ENCODE results near the gene STAT5B.
A peak's percentile ranks its signal among the peaks of the same experiment; 100 is the strongest.
"Not testable (repeated sequence)": the region's sequence is repeated elsewhere in the genome, so short reads cannot be mapped to it uniquely, and the experiment has no call there.

The STAT5B gene

DNA sequence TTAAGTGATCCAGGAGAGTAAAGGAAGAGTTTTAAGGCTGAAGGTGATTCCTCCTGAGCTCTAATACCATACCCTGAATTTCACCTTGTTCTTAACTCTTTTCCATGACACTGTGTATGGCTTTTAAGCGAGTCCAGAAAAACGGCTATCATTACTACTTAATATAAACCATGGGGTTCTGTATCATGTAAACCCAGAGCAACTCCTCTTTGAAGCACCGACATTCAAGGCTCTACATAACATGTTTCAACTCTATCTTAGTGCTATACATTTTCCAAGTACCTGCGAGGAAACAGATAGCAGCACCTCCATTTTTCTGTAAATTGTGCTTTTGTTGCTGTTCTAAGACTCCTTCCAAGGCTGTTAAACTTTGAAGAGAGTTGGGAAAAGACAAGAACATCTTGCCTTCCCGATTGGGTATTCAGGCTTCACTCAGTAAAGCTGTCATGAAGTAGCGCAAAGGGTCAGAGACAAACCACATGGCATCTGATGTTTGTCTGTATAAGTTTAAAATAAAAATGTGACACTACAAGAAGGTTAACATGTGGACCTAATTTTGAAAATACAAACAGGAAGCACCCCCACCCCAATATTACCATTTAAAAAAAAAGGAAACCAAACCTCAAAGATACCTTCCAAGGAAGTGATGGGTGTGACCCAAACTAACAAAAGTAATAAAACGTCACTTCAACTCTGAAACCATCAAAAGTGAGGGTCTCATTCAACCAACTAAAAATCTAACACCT is 3.9 kb downstream of the STAT5B start:
- Mint-ChIP-seq H3K36me3 (peaks cover 4 to 15% of the 10 kb centered on the region in 2 donors), H3K4me1 (peaks cover 39 to 63% of the 10 kb centered on the region in 2 donors), H3K27me3 (no peaks in the 10 kb centered on the region), H3K27ac (no peak overlapping the region), H3K4me3 (peak overlapping the region in 1 of 2 donors; percentile 25), H3K9me3 (no peaks in the 10 kb centered on the region)
- DNase-seq (no peak), ATAC-seq (replicated peaks) (no peak)

DNA sequence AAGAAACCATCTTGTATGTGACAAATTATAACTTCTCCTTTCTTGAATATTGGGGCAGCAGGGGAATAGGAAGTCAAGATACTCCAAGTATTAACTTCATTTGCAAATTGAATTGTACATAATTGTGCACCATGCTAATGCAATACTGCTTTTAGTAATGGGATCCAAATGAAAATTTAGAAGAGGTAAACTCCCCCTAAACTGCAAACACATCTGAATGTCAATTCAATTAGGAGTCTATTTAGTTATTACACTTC is 4.5 kb downstream of the STAT5B start:
- H3K4me3 Mint-ChIP-seq, result no peak overlapping the region
- H3K27ac Mint-ChIP-seq, result no peak overlapping the region
- ATAC-seq (replicated peaks), result no peak
- peaks cover 4 to 11% of the 10 kb centered on the region in 2 donors for H3K36me3 Mint-ChIP-seq
- no peaks in the 10 kb centered on the region for H3K27me3 Mint-ChIP-seq
- DNase-seq, result no peak
- peaks cover 36 to 61% of the 10 kb centered on the region in 2 donors for H3K4me1 Mint-ChIP-seq
- no peaks in the 10 kb centered on the region for H3K9me3 Mint-ChIP-seq

DNA sequence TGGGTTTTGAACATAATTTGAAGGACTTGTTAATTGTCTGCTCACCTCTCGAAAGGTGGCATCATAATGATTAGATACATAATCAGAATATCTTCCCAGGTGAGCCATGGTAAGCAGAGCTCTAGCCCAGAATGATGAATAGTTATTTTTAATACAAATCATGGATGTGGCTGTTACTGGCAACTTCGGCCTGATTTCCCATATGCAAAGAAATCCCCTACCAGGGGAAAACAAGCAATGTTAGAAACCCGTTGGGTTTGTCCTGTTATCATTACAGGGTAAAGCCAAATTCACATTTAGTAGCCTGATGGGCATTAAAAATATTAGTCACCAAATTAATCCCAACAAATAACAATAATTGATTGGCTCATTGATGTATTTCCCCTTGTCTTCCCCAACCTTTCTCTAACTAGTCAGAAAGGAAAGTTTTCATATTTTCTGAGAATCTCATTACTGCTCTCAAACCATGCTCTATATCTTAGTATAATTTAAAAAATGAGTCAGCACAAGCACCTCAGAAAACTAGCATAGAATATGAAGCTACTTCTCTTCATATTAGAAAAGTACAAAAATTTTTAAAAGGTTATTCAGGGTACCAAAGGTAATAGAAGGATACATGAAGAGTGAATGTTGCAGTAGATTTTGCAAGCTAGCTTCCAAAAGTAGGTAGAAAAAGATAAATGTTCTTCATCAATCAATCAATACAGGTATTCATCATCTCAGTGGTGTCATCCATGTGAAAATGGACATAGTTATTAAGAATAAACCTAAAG is 5.0 kb downstream of the STAT5B start:
- H3K27ac Mint-ChIP-seq, result no peak overlapping the region
- no peaks in the 10 kb centered on the region for H3K9me3 Mint-ChIP-seq
- peaks cover 4 to 11% of the 10 kb centered on the region in 2 donors for H3K36me3 Mint-ChIP-seq
- DNase-seq, result no peak
- no peaks in the 10 kb centered on the region for H3K27me3 Mint-ChIP-seq
- peaks cover 37 to 64% of the 10 kb centered on the region in 2 donors for H3K4me1 Mint-ChIP-seq
- ATAC-seq (replicated peaks), result no peak
- no peak overlapping the region for H3K4me3 Mint-ChIP-seq

DNA sequence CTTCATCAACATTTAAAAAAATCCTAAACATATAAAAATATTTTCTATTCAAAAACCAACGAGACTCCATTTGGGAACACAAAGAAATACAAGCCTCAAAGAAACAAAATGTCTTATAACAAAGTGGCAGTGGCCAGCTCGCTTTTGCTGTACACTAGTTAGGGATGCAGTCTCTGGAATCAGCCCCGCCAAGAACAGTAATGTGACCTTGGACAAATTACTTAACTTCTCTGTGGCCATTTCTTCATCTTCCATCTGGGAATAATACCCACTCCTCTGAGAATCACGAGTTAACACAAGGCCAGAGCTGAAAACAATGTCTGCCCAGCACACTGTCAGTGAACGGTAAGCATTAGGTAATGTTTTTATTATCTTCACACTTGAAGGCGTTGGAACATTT is 5.6 kb downstream of the STAT5B start:
- no peaks in the 10 kb centered on the region for H3K27me3 Mint-ChIP-seq
- H3K4me1 Mint-ChIP-seq, result peaks cover 37 to 63% of the 10 kb centered on the region in 2 donors
- H3K9me3 Mint-ChIP-seq, result no peaks in the 10 kb centered on the region
- H3K27ac Mint-ChIP-seq, result no peak overlapping the region
- H3K36me3 Mint-ChIP-seq, result peaks cover 4 to 11% of the 10 kb centered on the region in 2 donors
- H3K4me3 Mint-ChIP-seq, result no peak overlapping the region
- no peak for DNase-seq
- ATAC-seq (replicated peaks), result no peak

DNA sequence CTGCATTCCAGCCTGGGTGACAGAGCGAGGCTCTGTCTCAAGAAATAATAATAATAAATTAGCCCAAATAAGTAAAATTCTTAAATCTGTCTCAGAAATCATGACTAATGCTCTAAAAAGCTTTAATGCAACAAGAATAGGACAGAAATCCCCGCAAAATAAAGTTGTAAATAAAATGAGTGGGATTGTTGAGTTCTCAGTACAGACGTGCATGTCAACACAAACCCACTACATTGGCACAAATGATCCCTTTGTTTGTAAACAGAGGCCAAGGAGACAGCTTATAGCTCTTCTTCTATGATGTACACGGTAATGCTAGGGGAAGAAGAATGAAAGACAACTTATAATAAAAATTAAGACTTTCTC is 6.0 kb downstream of the STAT5B start:
- Mint-ChIP-seq H3K27ac (no peak overlapping the region), H3K9me3 (no peaks in the 10 kb centered on the region), H3K27me3 (no peaks in the 10 kb centered on the region), H3K36me3 (peaks cover 4 to 7% of the 10 kb centered on the region in 2 donors), H3K4me3 (no peak overlapping the region), H3K4me1 (peaks cover 34 to 59% of the 10 kb centered on the region in 2 donors)
- ATAC-seq (replicated peaks), result no peak
- no peak for DNase-seq

DNA sequence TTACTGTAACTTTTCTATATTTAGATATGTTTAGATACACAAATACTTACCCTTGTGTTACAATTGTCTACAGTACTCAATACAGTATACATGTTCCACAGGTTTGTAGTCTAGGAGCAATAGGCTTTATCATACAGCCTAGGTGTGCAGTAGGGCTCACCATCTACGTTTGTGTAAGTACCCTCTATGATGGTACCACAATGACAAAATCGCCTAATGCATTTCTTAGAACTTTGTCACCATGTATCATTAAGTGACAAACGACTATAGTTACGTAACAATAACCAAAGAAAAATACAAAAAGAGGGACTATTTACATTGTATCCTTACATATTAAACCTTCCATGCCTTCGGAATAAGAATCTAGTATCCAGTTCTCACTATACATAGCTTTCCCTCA is 8.0 kb downstream of the STAT5B start:
- Mint-ChIP-seq H3K9me3 (no peaks in the 10 kb centered on the region), H3K27ac (no peak overlapping the region), H3K27me3 (no peaks in the 10 kb centered on the region), H3K4me3 (no peak overlapping the region), H3K4me1 (peaks cover 21 to 43% of the 10 kb centered on the region in 2 donors), H3K36me3 (peaks cover 3 to 4% of the 10 kb centered on the region in 2 donors)
- ATAC-seq (replicated peaks), result no peak
- no peak for DNase-seq

DNA sequence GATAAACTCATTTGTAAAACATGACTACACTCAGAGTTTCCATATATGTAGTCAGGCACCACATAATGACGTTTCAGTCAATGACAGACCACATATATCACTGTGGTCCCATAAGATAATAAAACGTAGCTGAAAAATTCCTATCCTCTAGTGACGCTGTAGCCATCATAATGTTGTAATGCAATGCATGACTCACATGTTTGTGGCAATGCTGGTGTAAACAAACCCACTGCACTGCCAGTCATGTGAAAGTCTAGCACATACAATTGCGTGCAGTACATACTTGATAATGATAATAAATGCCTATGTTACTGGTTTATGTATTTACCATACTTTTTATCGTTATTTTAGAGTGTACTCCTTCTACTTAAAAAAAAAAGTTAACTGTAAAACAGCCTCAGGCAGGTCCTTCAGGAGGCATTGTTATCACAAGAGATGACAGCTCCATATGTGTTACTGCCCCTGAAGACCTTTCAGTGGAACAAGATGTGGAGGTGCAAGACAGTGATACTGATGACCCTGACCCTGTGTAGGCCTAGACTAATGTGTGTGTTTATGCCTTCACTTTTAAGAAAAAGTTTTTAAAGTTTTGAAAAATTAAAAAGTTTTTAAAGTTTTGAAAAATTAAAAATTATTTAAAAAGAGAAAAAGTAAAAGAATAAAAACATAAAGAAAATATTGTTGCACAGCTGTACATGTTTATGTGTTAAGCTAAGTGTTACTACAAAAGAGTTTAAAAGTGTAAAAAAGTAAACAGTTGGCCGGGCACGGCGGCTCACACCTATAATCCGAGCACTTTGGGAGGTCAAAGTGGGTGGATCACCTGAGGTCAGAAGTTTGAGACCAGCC is 9.0 kb downstream of the STAT5B start:
- ATAC-seq (replicated peaks) (peak in 1 of 2 donors; percentile 48), DNase-seq (no peak)
- H3K36me3 Mint-ChIP-seq, result peaks cover 3 to 4% of the 10 kb centered on the region in 2 donors
- H3K4me1 Mint-ChIP-seq, result peaks cover 14 to 34% of the 10 kb centered on the region in 2 donors
- no peaks in the 10 kb centered on the region for H3K9me3 Mint-ChIP-seq
- H3K27me3 Mint-ChIP-seq, result no peaks in the 10 kb centered on the region
- no peak overlapping the region for H3K27ac Mint-ChIP-seq
- no peak overlapping the region for H3K4me3 Mint-ChIP-seq

DNA sequence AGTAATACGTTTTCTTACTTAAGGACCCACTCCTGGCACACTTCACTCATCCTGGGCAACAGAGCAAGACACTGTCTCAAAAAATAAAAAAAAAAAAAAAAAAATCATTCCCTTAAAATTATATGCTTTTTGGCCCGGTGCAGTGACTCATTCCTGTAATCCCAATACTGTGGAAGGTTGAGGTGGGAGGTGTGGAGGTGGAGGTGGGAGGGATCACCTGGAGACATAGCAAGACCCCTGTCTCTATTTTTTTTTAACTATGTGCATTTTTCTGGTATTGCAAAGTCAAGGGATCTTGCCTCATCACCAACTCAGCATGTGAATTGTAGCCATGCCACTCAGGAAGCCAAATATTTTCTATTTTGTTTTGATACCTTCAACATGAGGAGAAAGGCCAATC is 9.7 kb downstream of the STAT5B start:
- ATAC-seq (replicated peaks) (no peak), DNase-seq (no peak)
- no peak overlapping the region for H3K4me3 Mint-ChIP-seq
- no peaks in the 10 kb centered on the region for H3K27me3 Mint-ChIP-seq
- H3K4me1 Mint-ChIP-seq, result peaks cover 8 to 27% of the 10 kb centered on the region in 2 donors
- H3K9me3 Mint-ChIP-seq, result no peaks in the 10 kb centered on the region
- H3K27ac Mint-ChIP-seq, result no peak overlapping the region
- H3K36me3 Mint-ChIP-seq, result peaks cover 3 to 4% of the 10 kb centered on the region in 2 donors

DNA sequence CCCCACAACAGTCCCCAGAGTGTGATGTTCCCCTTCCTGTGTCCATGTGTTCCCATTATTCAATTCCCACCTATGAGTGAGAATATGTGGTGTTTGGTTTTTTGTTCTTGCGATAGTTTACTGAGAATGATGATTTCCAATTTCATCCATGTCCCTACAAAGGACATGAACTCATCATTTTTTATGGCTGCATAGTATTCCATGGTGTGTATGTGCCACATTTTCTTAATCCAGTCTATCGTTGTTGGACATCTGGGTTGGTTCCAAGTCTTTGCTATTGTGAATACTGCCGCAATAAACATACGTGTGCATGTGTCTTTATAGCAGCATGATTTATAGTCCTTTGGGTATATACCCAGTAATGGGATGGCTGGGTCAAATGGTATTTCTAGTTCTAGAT is 11.8 kb downstream of the STAT5B start:
- ATAC-seq (replicated peaks); H3K27ac Mint-ChIP-seq; H3K9me3 Mint-ChIP-seq; H3K36me3 Mint-ChIP-seq; H3K27me3 Mint-ChIP-seq; H3K4me3 Mint-ChIP-seq; DNase-seq: not testable (repeated sequence)
- peaks cover 10 to 19% of the 10 kb centered on the region in 2 donors for H3K4me1 Mint-ChIP-seq

DNA sequence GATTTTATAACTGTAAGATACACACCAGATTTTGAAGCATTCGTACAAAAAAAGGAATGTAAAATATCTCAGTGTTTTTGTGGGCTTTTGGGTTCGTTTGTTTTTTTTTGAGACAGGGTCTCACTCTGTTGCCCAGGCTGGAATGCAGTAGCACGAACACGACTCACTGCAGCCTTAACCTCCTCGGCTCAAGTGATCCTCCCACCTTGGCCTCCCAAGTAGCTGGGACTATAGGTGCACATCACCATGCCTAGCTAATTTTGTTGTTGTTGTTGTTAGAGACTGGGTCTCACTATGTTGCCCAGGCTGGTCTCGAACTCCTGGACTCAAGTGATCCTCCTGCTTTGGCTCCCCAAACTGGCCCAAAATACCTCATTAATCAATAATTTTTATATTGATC is 15.9 kb downstream of the STAT5B start:
- ATAC-seq (replicated peaks), result no peak
- DNase-seq, result no peak
- H3K4me3 Mint-ChIP-seq, result no peak overlapping the region
- peaks cover 9 to 12% of the 10 kb centered on the region in 2 donors for H3K4me1 Mint-ChIP-seq
- H3K27me3 Mint-ChIP-seq, result no peaks in the 10 kb centered on the region
- peak overlapping the region; percentile 9 for H3K27ac Mint-ChIP-seq
- H3K9me3 Mint-ChIP-seq, result no peaks in the 10 kb centered on the region
- H3K36me3 Mint-ChIP-seq, result peaks cover 0 to 1% of the 10 kb centered on the region in 2 donors

DNA sequence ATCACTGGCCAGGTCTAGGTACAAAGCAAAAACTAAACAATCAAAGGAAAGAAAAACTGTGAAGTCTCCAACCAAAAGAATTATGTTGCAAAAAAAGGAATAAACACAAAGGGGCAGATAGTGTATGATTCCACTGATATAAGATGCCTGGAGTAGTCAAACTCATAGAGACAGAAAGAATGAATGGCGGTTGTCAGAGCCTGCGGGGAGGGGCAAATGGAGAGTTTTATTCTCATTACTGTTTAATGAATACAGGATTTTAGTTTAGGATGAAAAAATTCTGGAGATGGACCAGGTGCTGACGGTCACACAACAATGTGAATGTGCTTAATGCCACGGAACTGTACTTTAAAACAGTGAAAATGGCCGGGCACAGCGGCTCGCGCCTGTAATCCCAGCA is 20.7 kb downstream of the STAT5B start:
- H3K9me3 Mint-ChIP-seq, result no peaks in the 10 kb centered on the region
- H3K4me3 Mint-ChIP-seq, result no peak overlapping the region
- H3K4me1 Mint-ChIP-seq, result peaks cover 16% of the 10 kb centered on the region in 2 donors
- no peak for DNase-seq
- H3K27me3 Mint-ChIP-seq, result no peaks in the 10 kb centered on the region
- H3K27ac Mint-ChIP-seq, result no peak overlapping the region
- ATAC-seq (replicated peaks), result no peak
- peaks cover 1 to 7% of the 10 kb centered on the region in 2 donors for H3K36me3 Mint-ChIP-seq

DNA sequence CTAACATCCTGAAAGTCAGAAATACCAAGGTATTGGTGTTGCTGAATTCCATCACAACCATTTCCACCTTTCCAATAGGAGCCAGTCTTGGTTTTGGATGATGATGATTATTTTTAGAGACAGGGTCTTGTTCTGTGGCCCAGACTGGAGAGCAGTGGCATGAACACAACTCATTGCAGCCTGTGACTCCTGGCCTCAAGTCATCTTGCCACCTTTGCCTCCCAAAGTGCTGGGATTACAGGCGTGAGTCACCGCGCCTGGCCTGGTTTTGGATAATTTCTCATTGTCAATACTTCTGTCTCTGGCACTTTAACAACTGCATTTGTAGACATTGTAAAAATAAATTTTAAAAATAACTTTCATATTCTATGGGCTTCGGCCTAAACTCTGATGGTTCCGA is 22.6 kb downstream of the STAT5B start:
- H3K4me3 Mint-ChIP-seq, result no peak overlapping the region
- H3K27me3 Mint-ChIP-seq, result no peaks in the 10 kb centered on the region
- ATAC-seq (replicated peaks), result no peak
- no peaks in the 10 kb centered on the region for H3K9me3 Mint-ChIP-seq
- H3K4me1 Mint-ChIP-seq, result peaks cover 21 to 31% of the 10 kb centered on the region in 2 donors
- no peak for DNase-seq
- H3K36me3 Mint-ChIP-seq, result peaks cover 4 to 7% of the 10 kb centered on the region in 2 donors
- H3K27ac Mint-ChIP-seq, result no peak overlapping the region

DNA sequence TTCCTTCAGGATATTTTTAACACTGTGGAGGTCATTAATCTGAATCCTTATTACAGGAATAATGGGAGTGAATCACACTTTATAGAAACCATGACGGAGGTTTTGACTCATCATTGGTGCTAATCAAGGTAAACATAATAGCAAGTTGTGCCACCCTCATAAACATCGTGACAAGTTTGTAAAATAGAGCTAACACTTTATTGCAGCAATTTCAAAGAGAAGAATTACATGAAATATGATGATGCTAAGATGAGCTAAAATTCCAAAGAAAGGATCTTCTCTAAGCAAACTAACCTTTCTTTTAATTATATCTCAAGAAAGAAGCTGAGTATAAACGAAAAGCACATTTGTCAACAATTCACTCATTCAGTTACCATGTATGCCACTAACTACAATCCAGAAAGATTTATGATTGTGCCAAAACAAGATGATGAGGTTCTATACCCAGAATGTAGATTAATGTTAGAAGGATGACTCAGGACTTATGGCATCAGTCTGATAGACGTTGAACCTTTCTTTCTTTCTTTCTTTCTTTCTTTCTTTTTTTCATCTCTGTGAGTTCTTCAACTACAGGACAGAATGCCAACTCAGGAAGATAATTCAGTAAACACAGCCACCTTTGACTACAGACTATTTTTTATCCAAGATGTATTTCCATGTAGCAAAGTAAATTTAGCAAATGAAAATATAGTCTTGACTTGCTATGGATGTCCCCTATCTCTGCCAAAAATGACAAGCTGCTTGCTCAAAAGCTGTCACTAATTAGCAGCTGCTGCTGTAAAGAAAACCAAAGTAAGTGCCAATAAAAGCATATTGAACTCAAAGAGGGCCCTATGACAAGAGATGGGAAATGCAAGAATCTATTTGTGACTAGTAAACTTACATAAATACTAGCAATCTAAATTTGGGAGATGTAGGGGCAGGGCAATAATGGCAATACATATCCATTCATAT is 23.3 kb downstream of the STAT5B start:
- DNase-seq (no peak), ATAC-seq (replicated peaks) (no peak)
- Mint-ChIP-seq H3K36me3 (peaks cover 4 to 7% of the 10 kb centered on the region in 2 donors), H3K4me1 (peaks cover 22 to 36% of the 10 kb centered on the region in 2 donors), H3K27me3 (no peaks in the 10 kb centered on the region), H3K4me3 (no peak overlapping the region), H3K27ac (no peak overlapping the region), H3K9me3 (no peaks in the 10 kb centered on the region)

DNA sequence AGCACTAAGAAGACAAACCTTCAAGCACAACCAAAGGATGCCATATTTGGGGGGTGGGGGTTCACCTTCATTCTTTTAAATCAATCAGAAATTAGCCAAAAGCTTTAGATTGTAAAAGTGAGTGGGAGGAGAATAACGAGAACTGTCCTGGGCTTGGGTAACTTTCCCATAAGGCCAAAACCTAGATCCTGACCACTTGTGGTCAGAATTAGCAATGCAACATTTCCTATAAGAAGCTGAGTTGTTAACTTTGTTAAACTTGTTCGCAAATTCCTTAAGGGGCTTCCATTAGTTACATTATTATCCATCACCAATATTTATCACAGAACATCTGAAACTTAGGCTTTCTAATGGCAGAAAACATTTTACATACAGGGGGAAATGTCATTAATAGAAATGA is 25.1 kb downstream of the STAT5B start:
- peaks cover 29 to 51% of the 10 kb centered on the region in 2 donors for H3K4me1 Mint-ChIP-seq
- no peaks in the 10 kb centered on the region for H3K9me3 Mint-ChIP-seq

More for the DNA sequence above, 25.1 kb downstream of the STAT5B start:
- Mint-ChIP-seq H3K4me3 (no peak overlapping the region), H3K27ac (no peak overlapping the region), H3K36me3 (peaks cover 6 to 12% of the 10 kb centered on the region in 2 donors), H3K27me3 (no peaks in the 10 kb centered on the region)
- ATAC-seq (replicated peaks), result no peak
- DNase-seq, result no peak
